ENCODE data around the gene NDUFC2. TPM values are rescaled to one million over a fixed set of nuclear protein-coding genes. Genes with fewer than 3 reads are reported as not detected.

The NDUFC2 gene
- total and polyA plus RNA-seq, 2 of the 13 experiments (the other 11 are each of a cell fraction or from before 2014, with no cell fraction given) = 256 to 363 TPM

- H3K4me3 ChIP-seq (replicated peaks in 1 of 3; ENCODE audit: insufficient read depth in 1 of 3, low read depth in 2 of 3, low read length in 3 of 3) = peak overlapping the region in 1 of 3 experiments; percentile 34; a peak in 3 of 6 replicates
- CTCF ChIA-PET (ENCODE audit: low intra/inter-chr PET ratio, low total read pairs) = no interaction called here
- H3K79me2 ChIP-seq (ENCODE audit: insufficient read depth, low read length) = no peaks in the 10 kb centered on the region
- H4K20me1 ChIP-seq (ENCODE audit: insufficient read depth, low read length) = no peaks in the 10 kb centered on the region
- FAIRE-seq (no peak), DNase-seq (ENCODE audit: low spot score) (no peak), ATAC-seq (no peak)
- peaks cover 74% of the 10 kb centered on the region for H3K4me1 ChIP-seq (ENCODE audit: insufficient read depth, low read length)
- POLR2A ChIA-PET = interaction anchor here (0.9 to 3.1 kb wide), 6 partner anchors 12 to 100 kb away, joined by 4 to 25 read pairs (median 6); partner anchors contain the start of genes ALG8, INTS4, KCTD14 and NDUFC2
- no peak overlapping the region for H2AFZ ChIP-seq (ENCODE audit: low read length)
- H3K27ac ChIP-seq (ENCODE audit: extremely low read length, insufficient read depth, low read length) = peak overlapping the region; percentile 73
- no peaks in the 10 kb centered on the region for H3K36me3 ChIP-seq (replicated peaks in 1 of 2; ENCODE audit: control insufficient read depth in 1 of 2, insufficient read depth in 2 of 2, low read length in 2 of 2)
- H3K27me3 ChIP-seq (ENCODE audit: control insufficient read depth in 1 of 2, insufficient read depth in 2 of 2, low read length in 2 of 2) = no peaks in the 10 kb centered on the region
- intact Hi-C loops (cut with micrococcal nuclease; ENCODE audit: unreplicated experiment) (no loop called here), in situ Hi-C loops (cut with HindIII; ENCODE audit: extremely low pct_ligation_motif_present, low pct_unique_long_range_greater_than_20kb) (no loop called here)
- BruUV-seq (replicated peaks) = no TSS peak
- H3K9me3 ChIP-seq (ENCODE audit: low read length) = no peaks in the 10 kb centered on the region
- 34% methylated on average over 4 of the region's 4 CpGs for WGBS (ENCODE audit: low lambda C conversion rate)
- TF ChIP-seq NR0B2 (CRISPR knock-in tag; IDR thresholded peaks at IDR 0.05) (no peak), ZNF329 (CRISPR knock-in tag; IDR thresholded peaks at IDR 0.05; ENCODE audit: low read depth) (no peak), PRPF4 (IDR thresholded peaks at IDR 0.05; ENCODE audit: low read depth, low read length, poor library complexity, severe bottlenecking) (no peak), ZNF660 (CRISPR knock-in tag; IDR thresholded peaks at IDR 0.05; ENCODE audit: borderline replicate concordance, low read depth) (no peak), HDAC2 (CRISPR knock-in tag; IDR thresholded peaks at IDR 0.05) (no peak), ZBTB42 (CRISPR knock-in tag; IDR thresholded peaks at IDR 0.05) (no peak), ZNF30 (CRISPR knock-in tag; IDR thresholded peaks at IDR 0.05) (no peak)
- TF ChIP-seq, protein P1, sequence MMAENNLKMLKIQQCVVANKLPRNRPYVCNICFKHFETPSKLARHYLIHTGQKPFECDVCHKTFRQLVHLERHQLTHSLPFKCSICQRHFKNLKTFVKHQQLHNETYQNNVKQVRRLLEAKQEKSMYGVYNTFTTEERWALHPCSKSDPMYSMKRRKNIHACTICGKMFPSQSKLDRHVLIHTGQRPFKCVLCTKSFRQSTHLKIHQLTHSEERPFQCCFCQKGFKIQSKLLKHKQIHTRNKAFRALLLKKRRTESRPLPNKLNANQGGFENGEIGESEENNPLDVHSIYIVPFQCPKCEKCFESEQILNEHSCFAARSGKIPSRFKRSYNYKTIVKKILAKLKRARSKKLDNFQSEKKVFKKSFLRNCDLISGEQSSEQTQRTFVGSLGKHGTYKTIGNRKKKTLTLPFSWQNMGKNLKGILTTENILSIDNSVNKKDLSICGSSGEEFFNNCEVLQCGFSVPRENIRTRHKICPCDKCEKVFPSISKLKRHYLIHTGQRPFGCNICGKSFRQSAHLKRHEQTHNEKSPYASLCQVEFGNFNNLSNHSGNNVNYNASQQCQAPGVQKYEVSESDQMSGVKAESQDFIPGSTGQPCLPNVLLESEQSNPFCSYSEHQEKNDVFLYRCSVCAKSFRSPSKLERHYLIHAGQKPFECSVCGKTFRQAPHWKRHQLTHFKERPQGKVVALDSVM (CRISPR knock-in tag; IDR thresholded peaks at IDR 0.05) = peak; percentile 84
- peak overlapping the region; percentile 64 for H3K4me2 ChIP-seq (ENCODE audit: low read depth, low read length)
- H3K9ac ChIP-seq (ENCODE audit: insufficient read depth, low read depth, low read length) = peak overlapping the region; percentile 63
These were observed 40.2 kb downstream of the NDUFC2 start for GRCh38 chr11:78039391-78039918.
